HG03196 (cell line): ENCODE measurements around the gene PDK2.
"Not testable (repeated sequence)": the region's sequence is repeated elsewhere in the genome, so short reads cannot be mapped to it uniquely, and the experiment has no call there.

Source experiments
- ATAC-seq: cut with Tn5 transposase; IDR thresholded peaks from one replicate; pipeline ENCODE4 v1.9.1; 2021; ENCODE audit not compliant: unreplicated experiment

The PDK2 gene

DNA sequence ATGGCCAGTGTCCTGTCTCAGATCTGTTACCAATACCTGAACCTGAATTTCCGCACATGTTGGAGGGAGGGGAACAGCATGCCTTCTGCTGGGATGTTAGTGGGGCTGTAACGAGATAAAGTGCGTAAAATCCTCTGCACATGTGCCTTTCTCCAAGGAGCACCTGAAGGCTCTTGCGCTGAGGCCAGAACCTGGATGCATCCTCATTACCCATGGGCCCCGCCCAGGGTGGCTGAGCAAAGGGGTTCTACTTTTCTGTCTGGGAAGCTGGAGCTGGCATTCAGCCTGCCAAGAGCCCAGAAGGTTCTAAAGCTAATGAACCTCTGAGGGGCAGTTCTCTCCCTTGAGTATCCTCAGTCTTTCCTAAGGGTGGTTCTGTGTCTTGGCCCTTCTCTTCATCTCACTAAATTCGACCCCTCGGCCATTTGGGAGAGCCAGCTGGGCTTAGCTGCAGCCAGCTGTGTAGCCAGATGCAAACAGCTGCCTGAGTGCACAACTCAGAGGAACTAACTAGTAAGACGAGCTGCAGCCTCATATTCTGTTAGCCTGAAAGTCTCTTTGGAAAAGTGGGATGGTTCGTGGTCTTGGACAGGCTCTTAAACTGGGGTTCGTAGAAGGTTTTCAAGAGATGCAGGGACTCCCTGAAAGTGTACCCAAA lies 36.7 kb upstream of the PDK2 start:
- no peak for ATAC-seq

DNA sequence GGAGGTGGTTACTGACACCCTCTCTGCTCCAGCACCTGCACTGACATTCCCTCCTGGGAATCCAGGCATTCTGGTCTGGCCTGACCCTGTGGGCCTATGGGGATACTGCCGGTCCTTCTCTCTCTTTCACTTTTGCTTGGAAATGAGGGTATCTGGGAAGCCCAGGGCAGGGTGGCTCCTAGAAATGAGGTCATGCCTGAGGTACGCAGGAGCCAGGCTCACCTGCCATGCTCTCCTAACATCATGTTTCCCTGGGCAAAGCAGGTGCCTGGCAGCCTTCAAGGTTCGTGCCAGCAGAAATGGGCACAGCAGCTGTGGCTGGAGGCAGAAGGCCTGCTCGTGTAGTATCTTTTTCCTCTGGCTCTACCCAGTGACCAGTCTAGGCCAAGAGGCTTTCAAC lies 35.9 kb upstream of the PDK2 start:
- ATAC-seq: no peak

DNA sequence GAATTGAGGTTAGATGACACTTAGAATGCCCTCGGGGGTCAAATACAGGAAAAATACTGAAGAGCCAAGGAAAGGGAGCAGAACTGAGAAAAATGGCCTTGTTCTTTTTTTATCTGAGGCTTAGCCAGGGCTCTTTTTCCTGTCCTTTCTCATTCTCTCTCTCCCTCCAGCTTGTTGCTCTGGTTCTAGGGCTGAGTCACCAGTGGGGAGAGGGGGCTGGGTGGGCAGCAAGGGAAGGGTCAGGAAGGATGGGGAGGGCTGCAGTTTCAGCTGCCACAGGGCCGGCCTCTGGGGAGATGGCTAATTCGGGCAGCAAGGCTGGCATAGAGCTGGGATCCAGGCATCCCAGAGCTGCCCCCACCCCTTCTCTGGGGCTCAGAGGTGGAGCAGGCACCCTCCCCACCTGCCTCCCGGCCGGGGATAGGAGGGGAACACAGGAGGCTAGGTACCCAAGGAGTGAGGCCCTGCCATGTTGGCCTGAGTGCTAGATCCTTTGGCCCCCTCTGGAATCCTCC lies 35.3 kb upstream of the PDK2 start:
- ATAC-seq: no peak

DNA sequence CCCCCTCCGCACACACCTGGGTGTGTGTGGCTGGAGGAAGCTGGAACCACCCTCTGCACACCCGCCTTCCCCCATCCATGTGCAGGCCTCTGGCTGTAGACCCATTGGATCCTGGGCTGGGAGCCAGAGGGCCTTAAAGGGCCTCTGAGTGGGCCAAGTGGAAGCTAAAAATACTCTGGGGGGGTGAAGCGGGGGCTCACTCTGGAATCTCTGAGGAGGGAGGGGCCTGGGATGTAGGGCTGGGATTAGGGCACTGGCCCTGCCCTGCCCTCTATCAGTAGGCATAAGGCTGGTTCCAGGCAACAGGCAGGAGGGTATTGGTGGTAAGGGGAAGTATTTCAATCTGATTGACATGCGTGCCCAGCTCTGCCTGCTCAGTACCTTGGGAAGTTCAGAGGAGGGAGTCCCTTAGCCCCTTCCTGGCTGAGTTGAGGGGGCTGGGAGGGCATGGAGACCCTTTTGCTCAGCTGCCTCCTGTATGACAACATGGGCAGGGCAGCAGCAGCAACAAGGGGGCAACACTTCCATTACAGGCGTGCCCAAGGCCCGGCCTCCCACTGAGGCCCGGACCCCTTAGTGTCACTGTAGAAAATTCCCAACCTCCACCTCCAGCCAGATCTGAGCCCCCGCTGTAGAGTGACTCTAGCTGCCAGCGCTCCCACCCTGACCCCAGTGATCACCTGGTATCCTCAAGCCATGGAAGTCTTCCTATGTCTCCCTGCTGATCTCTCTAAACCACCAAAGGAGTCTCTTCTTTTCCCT lies 34.0 kb upstream of the PDK2 start:
- ATAC-seq: no peak

DNA sequence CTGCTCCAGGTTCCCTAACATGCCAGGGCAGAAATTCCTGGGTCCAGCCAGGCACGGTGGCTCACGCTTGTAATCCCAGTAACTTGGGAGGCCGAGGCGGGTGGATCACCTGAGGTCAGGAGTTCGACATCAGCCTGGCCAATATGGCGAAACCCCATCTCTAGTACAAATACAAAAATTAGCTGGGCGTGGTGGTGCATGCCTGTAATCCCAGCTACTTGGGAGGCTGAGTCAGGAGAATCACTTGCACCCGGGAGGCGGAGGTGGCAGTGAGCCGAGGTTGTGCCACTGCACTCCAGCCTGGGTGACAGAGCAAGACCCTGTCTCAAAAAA lies 33.5 kb upstream of the PDK2 start:
- ATAC-seq: not testable (repeated sequence)

DNA sequence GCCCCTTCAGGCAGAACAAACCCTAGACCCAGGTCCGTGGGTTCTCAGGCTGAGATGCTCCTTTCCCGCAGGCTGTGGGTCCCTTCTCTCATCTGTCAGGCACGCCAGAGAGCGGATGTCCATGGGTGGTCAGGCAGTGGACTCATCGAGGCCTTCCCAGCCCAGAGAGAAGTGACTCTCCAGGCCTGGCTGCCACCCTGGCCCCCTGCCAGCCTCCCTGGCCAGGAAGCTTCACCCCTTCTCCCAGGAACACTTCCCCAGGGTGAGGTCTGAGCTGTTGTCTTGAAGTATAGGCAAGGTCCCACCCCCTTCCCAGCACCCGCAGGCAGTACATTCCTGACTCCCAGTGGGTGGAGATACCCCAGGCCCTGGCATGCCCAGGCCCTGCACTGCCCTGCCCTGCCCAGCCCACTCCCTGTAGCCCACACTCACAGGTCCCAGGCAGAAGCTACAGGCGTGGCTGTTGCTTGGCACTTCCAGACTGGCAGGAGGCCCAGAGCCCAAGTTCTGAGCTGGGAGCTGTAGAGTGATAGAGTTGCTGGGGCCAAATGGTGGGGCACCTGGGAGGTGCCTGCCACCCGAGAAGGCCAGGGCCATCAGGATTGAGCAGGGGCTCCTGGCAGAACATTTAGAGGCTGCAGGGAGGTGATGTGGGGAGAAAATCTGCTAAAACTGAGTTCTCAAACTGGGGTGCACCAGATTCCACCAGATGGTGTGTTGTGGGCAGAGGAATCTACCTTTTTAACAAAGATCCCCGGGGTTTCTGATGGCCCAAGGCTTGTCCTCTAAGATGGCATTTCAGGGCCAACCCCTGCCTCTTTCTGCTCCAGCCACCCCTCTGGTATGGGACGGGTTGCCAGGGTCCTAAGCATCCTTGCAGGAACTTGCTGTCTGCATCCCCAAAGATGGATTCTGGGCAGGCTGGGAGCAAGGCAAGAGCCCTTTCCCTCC lies 32.6 kb upstream of the PDK2 start:
- ATAC-seq: no peak

DNA sequence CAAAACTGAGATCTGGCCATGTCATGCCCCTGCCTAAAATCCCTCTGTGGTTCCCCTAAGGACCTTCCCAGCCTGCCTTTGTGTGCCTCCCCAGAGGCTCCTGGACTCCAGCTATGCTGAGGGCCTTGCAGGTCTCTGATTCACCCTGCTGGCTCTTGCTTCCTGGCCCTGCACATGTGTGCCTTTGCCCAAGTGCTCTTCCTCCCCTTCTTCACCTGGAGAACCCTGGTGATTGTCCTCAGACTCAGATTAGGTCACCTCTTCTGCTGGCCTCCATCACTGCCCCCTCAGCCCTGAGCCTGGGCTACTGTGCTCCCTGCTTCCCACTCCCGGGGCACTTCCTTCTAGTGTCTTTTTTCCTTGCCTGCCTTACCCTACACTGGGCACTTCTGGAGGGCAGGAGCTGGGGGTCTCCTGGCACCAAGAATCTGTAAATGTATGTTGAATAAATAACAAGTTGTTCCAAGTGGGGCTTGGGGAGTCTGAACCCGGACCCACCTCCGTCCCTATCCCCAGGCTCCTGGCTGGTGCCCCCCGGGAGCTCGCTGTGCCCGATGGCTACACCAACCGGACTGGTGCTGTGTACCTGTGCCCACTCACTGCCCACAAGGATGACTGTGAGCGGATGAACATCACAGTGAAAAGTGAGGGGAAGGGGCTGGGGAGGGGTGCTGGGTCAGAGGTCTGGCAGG lies 31.4 kb upstream of the PDK2 start:
- no peak for ATAC-seq

DNA sequence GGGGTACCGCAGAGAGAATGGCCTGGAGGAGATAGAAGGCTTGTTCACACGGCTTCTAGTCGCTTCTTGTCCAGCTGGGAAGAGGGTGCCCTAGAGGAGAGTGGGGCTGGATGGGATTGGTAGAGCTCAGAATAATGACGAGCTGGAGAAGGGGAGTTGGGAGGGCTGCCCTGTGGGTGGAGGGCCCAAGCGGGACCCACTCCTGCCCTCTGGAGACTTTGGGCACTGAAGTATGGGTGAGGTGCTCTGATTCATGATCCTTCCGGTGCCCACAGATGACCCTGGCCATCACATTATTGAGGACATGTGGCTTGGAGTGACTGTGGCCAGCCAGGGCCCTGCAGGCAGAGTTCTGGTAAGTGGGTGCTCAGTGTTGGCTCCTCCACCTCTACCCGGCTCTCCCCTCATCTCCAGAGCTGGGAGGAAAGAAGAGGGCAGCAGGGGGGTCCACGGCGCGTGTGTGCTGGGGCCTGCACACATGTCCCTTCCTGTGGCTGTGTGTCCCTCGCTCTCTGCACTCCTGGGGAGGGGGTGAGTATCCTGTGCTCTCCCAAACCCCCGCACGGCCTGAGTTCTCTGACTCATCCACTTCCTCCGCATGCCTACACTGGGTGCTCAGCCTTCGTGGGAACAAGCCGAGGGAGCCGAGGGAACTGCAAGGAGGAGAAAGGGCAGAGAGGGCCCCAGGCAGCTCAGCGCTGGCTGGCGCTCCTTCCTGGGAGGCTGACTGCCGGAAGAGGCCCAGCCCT lies 30.7 kb upstream of the PDK2 start:
- ATAC-seq: no peak

DNA sequence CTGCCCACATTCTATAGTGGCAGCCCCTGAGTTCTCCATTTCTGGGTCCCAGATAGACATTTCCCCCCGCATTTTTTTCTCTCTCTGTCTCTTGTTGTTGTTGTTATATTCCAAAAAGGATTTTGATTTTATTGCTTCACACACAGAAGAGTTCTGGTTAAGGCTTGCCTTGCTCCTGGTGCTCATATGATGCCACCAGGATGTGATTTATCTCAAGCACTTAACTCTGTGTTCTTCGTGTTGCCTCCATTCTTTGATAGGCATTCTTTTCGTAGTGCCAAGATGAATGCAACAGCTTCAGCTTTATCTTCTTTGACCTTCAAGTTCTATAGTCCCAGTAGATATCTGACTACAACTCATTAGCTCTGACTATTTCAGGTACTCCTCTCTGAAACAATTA lies 30.1 kb upstream of the PDK2 start:
- no peak for ATAC-seq

DNA sequence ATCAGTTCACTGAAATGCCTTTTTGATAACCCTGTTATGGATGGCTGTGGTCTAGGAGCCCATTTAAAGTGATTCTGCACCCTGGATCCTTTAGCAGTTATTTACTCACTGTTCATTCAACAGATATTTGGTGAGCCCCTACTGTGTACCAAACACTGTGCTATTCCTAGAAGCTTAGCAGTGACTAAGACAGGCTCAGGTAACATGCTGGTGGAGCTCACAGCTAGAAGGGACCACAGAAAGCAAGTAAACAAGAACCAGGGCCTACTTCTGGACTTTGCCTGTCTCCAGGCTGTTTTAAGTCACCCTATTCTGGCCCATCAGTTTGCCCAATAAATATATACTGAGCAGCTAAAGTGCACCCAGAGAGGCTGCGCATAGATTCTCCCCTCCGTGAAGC lies 28.2 kb upstream of the PDK2 start:
- no peak for ATAC-seq

DNA sequence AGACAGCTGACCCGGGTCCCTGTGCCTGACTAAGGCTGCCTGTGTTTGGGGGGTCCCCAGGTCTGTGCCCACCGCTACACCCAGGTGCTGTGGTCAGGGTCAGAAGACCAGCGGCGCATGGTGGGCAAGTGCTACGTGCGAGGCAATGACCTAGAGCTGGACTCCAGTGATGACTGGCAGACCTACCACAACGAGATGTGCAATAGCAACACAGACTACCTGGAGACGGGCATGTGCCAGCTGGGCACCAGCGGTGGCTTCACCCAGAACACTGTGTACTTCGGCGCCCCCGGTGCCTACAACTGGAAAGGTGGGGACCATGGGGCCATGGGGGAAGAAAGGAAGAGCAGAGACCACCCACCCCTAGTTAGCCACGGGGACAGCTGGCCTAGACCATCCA lies 27.2 kb upstream of the PDK2 start:
- ATAC-seq: no peak

DNA sequence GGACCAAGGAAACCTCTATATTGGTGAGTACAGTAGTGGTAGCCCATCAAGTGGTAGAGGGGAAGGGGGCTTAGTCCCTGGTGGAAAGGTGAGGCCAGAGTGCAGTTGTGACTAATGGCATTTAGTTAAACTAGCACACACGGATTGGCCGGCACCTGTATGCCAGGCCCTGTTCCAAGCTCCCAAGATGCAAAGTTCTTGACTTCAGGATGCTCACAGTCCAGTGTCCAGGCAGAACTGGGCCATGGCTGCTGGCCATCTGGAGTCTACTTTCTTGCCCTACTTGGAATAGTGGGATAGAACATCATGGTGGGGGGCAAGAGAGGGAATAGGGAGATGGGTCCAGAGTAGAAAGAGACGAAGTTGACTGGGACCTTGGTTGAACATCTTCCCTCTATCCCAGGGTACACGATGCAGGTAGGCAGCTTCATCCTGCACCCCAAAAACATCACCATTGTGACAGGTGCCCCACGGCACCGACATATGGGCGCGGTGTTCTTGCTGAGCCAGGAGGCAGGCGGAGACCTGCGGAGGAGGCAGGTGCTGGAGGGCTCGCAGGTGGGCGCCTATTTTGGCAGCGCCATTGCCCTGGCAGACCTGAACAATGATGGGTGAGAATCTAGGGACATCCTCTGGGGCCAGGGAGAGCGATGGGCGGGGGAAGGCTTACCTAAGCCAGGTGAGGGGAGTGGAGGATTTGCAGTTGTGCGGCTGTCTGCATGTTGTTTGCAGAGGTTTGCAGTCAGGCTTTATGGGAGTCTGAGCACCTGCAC lies 24.1 kb upstream of the PDK2 start:
- no peak for ATAC-seq

DNA sequence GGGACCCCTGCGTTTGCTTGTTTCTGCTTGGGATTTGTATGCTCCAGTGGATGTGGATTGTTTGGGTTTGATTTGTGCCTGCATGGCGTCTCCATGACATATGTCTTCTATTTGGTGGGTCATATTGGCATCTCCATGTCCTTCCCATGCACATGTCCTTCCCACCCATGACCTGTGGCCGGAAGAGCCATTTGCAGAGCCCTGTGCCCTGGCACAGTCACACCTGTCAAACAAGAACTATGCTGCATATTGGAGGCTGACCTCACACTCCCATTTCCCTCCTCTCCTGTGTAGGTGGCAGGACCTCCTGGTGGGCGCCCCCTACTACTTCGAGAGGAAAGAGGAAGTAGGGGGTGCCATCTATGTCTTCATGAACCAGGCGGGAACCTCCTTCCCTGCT lies 23.5 kb upstream of the PDK2 start:
- ATAC-seq: no peak

DNA sequence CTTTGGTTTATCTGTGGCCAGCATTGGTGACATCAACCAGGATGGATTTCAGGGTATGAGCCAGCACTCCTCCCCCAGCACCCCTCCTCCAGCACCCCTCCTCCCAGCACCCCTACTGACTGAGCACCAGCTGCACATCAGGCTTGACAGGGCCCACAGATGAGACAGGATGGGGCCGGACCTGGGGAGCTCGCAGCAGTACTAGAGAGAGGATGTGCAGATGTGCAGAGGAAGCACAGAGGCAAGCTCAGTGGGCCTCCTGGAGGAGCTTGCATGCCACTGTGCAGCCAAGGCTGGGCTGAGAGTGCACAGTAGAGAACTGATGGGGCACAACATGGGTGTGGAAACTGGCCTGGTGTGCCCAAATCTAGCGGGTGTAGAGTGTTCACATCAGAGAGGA lies 23.0 kb upstream of the PDK2 start:
- ATAC-seq: no peak

DNA sequence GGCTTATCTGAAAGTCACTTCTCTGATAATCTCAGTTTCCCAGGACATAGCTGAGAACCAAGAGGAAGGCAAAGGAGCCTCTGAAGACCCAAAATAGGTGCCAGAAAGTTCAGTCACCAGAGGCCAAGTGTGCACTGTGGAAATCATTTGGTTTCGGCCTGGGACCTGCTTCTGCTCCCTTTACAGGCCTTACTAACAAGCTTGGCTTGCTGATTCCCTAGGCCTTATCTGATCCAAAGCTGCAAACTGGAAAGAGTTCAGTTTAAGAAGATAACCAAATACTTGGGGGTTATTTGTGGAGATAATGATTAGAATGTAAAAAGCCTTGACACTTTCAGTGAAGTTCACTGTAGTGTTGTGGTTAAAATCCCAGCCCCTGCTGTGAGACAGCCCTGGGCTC lies 22.2 kb upstream of the PDK2 start:
- ATAC-seq: no peak

DNA sequence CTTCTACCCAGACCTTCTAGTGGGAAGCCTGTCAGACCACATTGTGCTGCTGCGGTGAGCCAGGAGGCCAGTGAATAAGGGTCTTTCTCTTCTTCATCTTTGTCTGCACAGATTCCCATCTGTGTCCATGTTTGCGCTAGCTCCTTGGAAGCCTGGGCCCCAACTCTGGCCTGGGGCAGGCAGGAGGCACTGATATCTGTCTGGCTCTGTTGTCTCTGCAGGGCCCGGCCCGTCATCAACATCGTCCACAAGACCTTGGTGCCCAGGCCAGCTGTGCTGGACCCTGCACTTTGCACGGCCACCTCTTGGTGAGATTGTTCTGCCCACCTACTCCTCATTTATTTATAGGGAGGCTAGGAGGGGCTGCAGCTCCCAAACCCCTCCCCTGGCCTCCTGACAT lies 20.9 kb upstream of the PDK2 start:
- ATAC-seq: no peak

DNA sequence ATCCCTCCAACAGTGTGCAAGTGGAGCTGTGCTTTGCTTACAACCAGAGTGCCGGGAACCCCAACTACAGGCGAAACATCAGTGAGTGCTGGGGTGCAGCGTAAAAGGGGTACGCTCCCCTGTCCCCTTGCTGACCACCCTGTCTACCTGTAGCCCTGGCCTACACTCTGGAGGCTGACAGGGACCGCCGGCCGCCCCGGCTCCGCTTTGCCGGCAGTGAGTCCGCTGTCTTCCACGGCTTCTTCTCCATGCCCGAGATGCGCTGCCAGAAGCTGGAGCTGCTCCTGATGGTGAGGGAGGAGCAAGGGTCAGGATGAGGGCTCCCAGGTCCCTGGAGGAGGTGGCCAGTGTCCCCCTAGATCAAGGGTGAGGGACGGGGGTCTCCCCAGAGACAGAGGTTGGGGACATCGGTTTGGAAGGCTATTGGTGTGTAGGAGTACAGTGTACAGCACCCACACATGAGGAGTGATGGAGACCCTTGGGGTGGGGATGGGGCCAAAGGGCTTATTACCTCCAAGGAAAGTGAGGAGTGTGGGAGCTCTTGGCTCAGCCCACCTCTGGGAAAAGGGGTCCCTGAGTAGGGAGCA lies 19.6 kb upstream of the PDK2 start:
- no peak for ATAC-seq

DNA sequence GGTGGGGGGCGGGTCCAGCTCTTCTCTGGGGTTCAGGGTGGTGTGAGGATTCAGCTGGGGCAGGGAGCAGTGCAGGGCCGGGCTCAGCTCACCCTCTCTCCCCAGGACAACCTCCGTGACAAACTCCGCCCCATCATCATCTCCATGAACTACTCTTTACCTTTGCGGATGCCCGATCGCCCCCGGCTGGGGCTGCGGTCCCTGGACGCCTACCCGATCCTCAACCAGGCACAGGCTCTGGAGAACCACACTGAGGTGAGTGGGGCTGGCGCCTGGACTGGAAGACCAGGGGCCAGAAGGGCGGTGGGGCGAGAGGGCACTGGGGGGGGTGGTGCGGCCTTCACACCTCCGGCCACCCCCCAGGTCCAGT lies 18.9 kb upstream of the PDK2 start:
- ATAC-seq: no peak

DNA sequence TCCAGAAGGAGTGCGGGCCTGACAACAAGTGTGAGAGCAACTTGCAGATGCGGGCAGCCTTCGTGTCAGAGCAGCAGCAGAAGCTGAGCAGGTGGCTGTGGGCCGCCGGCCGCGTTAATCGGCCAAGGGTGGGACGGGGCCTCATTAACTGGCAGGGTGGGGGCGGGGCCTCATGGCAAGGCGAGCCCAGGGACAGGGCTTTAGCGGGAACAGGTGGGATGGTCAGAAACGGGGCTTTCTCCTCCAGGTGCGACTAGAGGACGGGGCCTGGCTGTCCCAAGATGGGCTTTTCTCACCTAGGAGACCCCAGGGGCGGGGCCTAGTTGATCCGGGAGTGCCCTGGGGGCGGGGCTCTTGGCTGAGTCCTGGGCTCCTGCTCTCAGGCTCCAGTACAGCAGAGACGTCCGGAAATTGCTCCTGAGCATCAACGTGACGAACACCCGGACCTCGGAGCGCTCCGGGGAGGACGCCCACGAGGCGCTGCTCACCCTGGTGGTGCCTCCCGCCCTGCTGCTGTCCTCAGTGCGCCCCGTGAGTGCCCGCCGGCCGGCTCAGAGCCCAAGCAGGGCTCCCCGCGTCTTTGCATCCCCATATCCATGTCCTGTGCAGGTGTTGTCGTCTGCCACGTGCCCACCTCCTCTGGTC lies 18.4 kb upstream of the PDK2 start:
- no peak for ATAC-seq
